CD4-positive, alpha-beta T cell treated with Interleukin-2 at 100 ng/mL for 4 hours (primary cell): ENCODE data around the gene TENM3.

Experiments used
- DNase-seq: peaks from one replicate; pipeline ENCODE4 v3.0.0-alpha.2; 2020; ENCODE audit warnings: low spot score

Gene TENM3

DNA sequence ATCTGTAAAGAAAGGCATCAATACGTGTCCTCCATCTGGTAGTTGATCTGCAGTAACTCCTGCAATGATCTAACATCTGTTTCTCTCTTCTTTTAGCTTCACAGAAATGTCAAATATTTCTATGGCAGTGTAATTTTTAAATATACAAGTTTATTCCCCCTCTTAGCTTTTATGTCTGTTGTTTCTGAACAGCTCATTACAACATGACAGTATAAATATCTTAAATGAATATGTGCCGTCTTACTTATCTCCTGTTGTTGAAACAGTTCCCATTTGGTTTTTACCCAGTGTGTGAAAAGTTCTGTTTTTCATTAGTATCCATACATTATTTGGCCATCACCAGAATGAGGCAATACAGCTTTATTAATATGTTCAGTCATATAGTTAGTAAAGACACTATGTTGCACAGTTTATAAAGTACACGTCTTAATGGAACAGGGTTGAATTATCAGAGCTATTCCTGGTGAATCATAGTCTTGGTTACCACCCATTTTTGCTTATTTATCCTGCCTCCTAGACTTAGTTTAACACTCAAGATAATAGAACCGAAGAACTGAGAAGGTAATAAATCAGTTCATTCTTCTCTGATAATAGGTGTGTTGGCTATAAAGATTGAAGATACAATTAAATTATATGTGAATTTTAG, 321.6 kb downstream of the TENM3 start:
- no peak for DNase-seq

DNA sequence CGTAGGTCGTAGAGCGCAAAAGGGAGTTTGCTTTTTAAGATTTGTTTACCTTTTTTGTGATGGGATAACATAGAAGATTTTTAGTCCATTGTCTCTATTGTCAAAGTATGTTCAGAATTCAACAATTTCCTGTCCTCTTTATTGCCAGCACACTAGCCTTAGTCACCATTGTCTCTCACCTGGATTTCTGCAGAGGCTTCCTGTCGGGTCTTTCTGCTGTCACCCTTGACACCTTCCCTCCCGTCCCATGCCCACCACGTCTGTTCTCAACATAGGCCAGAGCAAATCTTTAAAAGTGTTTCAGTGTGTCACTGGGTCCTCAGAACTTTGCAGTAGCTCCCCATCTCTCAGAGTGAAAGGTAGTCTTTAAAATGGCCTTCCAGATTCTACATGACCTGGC, 323.9 kb downstream of the TENM3 start:
- no peak for DNase-seq

DNA sequence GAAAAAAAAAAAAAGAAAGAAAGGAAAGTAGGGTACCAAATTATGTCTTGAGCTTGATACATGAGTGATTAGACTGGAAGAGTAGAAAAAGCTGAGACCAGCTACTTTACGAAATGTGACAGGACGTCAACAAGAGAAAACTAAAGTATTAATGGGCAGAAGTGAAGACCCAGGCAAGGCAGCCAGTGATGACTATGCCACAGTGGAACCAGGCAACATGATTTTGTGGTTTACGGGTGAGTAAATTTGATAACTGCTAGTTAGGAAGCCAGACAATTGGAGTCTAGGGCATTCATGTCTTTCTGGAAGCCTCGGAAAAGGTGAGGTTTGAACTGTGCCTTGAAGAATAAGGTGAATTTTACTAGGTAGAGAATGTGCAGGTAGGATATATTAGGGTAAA, 326.4 kb downstream of the TENM3 start:
- no peak for DNase-seq

DNA sequence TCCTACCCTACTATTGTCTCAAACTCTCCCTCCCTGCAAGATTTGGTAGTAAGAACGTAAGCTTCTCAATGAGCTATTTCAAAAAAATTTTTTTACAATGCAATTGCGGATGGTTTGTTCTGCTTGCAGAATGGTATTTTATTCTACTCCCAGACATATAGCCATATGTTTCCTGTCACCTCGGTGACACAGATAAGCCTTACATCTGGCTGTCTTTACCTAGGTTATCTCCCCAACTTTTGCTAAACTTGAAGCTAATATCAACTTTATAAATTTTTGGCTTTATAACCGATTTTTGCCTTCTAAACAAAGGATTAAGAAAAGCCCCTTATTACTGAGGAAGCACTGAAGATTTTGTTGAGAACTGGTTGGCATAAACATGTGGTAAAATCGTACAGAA, 331.5 kb downstream of the TENM3 start:
- DNase-seq = no peak

DNA sequence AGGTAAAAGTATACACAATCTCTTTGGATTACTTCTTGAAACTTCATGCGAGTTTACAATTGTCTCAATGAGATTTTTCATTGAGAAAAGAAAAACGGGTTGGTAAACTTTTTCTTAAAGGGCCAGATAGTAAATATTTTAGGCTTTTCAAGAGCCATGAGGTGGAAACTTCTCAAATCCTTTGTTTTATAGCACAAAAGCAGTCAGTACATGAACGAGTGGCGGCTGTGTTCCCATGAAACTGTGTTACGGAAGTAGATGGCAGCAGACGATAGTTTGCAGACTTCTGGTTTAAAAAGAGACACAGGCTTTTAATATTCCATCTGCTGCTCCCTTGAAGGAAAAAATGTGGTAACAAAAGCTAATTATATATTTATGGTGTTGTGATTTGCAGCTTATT, 332.0 kb downstream of the TENM3 start:
- no peak for DNase-seq

DNA sequence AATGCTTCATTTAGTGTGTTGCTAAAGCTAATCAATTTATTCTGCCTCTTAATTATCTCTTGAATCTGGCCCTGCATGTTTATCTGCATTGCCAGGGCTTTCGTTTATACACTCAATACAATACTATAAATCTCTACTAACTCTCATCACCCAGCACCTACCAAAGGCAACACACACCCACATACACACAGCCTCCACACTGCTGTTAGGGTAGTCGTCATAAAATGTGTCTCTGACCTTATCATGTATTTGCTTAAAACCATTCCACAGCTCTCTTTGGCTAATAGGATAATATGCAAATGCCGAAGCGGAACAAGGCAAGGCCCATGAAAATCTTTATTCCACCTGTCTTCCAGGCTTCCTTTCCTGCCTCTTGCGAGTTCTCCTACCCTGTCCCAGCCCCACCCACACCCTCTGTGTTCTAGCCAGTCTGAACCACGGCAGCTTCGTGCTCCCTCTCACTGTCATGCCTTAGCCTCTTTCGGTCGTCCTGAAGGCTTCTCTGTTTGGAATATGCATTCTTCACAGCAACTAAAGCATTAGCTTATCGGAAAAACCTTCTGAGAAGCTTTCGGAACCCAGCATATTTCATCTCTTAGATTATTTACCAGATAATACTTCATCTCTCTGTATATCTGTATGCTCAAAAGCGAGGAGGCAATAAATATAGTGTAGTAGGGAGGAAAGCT, 333.5 kb downstream of the TENM3 start:
- DNase-seq = no peak

DNA sequence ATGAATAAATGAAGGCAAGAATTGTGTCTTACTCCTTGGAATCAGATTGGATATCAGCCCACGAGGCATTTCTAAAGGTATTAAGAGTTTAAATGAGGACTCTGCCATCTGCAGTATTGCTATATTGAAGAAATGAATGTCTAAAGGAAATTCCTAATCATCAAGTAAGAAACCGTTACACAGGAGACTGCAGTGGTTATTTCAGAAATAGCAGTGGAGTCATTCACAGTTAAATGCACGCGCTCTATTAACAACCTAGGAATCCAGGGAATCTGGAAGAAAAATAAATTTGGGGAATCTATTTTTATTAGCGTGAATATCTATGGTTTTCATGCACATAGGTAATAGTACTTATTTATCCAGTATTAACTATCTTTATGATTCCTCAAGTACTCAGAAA, 334.2 kb downstream of the TENM3 start:
- no peak for DNase-seq

DNA sequence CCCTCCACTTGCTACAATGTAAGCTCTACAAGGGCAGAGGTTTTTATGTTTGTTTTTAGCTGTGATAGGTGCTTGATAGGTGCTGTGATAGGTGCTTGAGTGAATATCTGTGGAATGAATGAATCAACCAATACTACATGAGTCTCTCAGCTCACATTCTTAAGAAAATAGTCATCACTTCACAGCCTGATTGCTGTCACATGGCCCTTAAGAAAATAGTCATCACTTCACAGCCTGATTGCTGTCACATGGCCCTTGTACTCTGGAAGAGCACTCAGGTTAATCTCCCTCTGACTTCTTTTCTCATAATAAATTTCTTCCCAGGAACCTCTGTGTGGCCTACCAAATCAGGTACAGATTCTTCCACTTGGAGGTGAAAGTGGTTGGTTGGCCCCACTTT, 335.2 kb downstream of the TENM3 start:
- DNase-seq = no peak

DNA sequence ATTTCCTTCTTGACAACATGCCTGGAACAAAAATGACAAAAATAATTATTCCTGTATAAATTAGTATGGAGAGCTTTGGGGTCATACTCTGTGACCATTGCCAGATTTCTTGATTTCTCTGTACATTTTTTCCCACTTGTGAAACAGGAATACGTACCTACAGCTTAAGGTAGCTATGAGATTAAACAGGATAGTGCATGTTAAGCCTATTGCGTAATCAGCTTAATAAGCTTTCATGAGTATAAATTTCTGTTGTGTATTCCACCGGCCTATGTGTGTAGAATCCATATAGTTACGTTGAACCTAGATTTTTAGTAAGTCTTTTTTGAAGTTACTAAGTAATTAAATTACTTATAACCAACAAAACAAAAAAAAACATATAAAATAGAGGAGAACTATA, 339.0 kb downstream of the TENM3 start:
- DNase-seq = no peak

DNA sequence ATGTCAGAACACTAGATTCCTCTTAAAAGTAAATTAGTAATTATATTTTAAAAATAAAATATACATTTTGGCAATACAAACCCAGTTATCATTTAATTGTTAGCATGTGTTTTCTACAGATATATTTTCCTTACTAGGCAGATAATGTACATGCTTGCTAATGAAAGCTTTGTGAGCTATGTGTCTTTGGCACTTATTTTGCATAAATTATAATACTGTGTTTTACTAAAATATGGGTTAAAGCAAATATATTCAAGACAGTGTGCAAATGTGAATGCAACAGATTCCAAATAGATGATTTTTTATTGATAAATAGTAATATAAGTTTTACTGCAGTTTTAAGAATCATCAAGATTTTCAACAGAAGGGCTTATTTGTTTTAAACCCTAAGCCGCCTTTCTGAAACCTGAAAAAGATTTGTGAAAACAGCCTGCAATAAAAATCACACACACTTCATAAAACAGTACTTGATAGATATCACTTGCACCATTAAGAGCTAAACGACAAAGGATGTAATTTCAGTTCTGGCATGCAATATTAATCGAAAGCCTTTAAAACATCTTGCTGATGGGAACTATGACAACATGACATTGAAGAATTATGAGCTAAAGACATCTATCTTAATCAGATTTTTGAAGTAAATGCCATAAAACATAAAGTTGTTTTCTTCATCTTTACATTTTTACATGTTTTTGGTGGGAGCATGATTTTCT, 340.7 kb downstream of the TENM3 start:
- DNase-seq = no peak

DNA sequence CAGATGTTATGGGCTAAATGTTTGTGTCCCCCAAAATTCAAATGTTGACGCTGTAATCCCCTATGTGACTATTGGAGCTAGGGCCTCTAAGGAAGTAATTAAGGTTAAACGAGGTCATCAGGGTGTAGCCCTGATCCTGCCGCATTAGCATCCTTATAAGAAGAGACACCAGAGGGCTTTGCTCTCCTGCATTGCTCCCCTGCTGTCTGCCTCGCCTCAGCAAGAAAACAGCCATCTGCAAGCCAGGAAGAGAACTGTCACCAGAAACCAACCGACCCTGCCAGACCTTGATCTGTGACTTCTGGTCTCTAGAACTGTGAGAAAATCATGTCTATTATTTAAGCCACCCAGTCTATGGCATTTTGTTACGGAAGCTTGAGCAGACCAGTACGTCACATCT, 342.1 kb downstream of the TENM3 start:
- no peak for DNase-seq

DNA sequence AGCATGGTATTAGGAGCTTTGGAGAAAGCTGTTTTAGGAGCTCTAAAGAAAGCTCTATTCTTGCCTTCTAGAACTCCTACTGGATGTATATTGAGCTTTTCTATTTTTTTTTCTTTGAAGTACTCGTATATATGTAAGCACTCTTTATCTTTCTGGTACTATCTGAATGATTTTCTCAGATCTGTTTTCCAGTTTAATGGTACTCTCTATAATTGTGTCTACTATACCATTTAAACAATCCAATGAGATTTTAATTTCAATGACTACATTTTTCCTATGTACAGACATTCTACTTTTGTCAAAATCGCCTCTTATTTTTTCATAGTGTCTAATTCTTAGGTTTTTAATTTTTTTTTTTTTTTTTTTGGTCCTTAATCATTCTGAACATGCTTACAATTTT, 345.9 kb downstream of the TENM3 start:
- no peak for DNase-seq

DNA sequence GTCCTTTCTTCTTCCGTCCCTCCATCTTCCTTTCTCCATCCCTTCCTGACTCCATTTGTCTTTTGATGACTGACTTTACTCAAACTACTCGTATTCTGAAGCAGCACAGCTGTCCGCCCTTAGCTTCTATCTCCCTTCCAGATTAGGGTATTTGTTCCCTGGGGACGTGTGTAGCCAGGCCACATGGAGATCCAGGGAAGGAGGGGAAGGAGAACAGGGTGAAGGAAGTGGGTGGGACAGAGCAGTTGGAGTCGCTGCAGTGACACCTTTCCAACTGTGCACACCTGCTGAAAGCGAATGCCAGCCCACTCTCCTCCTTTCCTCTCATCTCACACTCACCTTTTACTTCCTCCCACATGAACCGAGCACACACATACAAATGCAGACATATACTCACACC, 350.2 kb downstream of the TENM3 start:
- no peak for DNase-seq

DNA sequence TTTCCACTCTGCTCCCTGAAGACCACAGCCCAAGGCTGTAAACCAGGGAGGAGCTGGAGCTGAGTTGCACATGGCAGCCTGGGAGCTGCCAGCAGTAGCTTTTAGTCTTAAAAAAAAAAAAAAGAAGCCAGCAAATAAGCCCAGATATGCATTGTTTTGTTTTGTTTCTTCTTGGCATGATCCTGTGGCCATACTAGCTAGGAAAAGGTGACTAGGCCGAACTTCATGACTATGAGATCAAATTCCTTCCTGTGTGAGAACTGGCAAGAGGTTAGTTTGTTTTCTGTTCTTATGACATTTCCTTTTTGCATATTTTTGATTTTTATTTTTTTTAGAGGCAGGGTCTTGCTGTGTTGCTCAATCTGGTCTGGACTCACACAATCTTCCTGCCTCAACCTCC, 350.7 kb downstream of the TENM3 start:
- no peak for DNase-seq

DNA sequence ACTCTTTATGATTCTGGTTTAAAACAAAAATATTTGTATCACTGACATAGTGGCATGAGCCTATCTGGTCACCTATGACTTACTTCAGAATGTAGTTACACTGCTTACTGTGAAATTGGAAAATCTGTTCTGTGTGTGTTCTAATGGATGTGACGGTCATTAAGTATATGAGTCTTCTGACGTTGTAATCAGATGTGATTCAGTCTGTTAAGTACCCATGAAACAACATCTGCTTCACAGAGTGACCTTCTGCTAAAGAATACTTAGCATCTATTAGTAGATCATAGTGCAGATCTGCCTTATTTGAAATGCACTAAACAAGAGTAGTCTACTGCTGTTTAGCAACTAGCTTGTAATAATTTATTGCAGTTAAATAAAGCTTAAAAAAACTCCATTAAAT, 356.9 kb downstream of the TENM3 start:
- DNase-seq = no peak

DNA sequence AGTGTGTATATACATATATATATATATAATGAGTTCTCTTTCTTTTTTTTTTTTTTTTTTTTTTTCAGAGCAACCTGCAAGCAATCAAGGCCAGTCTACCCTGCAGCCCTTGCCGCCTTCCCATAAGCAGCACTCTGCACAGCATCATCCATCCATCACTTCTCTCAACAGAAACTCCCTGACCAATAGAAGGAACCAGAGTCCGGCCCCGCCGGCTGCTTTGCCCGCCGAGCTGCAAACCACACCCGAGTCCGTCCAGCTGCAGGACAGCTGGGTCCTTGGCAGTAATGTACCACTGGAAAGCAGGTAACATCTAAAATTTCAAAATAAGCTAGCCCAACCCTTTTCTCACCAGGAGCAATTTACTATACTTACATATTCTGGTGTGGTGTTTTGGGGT, 357.7 kb downstream of the TENM3 start:
- no peak for DNase-seq

DNA sequence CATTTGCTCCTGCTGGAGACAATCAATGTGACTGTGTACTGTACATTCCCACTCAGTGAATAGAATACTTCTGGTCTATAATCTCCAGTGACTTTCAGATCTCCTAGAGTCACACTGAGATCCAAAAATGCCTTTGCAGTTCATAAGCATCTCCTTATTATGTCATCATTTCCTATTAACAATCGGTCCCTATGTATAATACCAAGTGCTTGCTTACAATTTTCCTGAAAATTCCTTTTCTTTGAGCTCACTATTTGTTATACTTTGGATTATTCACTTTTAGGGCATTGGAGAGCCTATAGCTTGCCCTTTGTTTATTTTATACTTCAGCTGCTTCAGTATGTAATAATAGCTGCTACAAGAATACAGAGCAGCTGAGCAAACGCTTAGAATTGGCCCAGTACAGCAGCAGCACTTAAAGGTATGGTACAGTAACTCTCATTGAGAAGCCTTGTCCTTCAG, 361.0 kb downstream of the TENM3 start:
- no peak for DNase-seq

DNA sequence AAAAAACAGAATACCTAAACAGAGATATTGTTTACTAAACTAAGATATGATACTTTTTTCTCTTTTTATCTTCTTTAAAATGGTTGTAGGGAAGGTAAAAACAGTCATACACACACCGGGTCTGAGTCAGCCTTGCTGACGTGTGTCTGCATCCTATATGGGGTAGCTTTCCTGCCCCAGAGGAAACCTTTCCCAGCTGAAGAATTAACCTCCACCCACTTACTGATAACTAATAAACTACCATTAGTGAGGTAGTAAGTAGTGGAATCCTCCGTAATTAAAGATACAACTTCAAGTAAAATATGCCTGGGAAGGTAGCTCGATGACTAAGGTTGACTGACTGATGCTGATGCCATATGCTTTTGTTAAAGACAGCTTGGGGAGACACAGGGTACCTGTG, 361.8 kb downstream of the TENM3 start:
- no peak for DNase-seq

DNA sequence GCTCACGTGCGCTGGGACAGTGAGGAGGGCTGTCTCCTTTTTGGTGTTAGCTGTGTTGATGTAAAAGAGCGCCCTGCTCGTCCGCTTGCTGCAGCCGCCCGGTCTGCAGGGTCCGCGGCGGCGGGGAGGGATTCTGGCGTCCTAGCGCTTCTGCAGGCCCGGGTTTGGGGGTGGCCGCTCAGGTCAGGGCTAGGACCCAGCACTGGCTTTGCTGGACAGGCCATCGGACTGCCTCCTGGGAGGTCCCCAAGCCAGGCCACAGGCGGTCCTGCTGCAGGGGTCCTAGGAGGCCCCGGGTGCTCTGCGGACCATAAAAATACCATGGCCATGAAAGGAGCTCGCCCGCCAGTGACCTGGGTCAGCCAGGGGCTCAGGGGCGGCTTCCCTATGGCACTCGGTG, 365.3 kb downstream of the TENM3 start:
- no peak for DNase-seq

DNA sequence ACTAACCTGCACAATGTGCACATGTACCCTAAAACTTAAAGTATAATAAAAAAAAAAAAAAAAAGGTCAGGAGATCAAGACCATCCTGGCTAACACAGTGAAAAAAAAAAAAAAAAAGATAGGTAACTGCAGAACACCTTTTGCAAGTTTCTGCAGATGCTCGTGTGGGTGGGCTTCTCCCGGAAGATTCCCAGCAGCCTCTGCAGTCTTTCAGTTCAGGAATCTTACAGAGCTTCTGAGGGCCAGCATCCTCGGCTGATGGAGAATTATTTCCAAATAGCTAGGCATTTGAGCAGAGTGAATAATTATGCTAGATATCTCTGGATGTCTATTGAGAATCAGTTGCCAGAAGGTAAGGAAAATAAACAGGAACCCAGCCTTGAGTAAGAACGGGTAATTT, 373.3 kb downstream of the TENM3 start:
- no peak for DNase-seq

DNA sequence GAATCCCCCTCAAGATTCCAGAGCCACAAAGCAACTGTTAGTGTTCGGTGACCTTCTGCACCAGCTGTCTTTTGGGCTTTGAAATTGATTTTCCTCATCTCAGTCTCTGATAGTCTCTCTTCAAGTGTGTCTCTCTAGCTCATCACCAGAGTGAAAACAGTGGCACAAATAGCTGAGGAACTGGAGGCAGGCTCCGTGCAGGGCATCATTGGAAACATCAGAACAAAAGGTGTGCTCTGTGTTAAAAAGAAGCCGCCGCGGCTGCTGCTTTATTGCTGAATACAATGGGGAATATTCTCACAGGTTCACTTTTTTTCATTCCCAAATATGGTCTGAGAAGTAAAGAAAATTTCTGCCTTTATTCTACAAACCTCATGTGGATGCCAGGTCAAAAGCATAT, 376.5 kb downstream of the TENM3 start:
- no peak for DNase-seq

DNA sequence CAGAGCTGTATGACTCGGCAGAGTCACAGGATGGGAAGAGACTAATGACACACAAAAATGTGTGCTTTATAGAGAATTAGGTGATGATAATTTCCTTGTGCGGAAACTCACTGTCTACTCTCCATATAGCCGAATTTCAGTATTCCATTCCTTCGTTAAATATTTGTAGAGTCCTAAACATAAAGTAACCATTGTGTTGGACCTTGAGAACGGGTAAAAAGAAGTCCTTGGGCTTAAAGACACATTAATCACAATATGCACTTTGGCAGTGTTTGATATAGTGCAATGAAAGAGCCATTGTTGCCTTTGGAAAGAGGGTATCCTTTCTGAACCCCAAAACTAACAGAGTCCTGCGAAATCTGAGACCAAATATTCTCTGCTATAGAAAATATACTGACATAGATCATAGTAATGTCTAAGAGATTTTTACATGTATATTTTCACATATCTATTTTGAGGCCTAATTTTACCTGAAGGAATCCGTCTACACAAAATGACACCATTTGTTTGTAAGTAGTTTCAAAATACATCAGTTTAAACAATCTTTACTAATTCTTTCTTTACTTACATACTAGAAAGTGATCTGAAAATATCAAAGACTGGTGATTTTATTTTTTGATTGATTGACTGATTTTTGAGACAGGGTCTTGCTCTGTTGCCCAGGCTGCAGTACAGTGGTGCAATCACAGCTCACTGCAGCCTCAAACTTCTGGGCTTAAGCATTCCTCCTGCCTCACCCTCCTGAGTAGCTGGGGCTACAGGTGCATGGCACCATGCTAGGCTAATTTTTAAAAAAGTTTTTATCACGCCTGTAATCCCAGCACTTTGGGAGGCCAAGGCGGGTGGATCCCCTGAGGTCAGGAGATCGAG, 377.1 kb downstream of the TENM3 start:
- no peak for DNase-seq

DNA sequence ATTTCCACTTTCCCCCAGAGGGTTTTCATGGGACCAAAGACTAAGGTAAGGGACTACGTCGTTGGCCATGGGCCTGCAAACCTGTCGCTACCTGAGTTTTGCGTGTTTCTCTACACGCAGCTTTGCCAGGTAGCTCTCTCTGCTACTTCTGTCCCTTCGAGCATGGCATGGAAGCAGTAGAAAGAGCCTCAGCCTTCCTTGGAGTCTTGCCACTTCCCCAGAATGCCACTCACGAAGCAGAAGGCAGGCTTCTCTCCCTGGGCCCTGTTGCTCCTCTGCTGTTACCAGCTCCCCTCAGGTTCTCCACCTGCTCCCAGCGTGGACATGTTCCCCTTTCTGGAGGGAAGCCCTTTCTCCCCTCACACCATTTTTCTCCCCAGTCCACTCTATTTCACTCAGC, 381.1 kb downstream of the TENM3 start:
- no peak for DNase-seq
